HG03108 (cell line): ENCODE data around the gene LIN7B.
A peak's percentile ranks its signal among the peaks of the same experiment; 100 is the strongest.
"Not testable (repeated sequence)": the region's sequence is repeated elsewhere in the genome, so short reads cannot be mapped to it uniquely, and the experiment has no call there.

Source experiments
- ATAC-seq: cut with Tn5 transposase; IDR thresholded peaks from one replicate; pipeline ENCODE4 v1.9.1; 2021; ENCODE audit warnings: moderate library complexity; ENCODE audit not compliant: unreplicated experiment

The LIN7B gene

DNA sequence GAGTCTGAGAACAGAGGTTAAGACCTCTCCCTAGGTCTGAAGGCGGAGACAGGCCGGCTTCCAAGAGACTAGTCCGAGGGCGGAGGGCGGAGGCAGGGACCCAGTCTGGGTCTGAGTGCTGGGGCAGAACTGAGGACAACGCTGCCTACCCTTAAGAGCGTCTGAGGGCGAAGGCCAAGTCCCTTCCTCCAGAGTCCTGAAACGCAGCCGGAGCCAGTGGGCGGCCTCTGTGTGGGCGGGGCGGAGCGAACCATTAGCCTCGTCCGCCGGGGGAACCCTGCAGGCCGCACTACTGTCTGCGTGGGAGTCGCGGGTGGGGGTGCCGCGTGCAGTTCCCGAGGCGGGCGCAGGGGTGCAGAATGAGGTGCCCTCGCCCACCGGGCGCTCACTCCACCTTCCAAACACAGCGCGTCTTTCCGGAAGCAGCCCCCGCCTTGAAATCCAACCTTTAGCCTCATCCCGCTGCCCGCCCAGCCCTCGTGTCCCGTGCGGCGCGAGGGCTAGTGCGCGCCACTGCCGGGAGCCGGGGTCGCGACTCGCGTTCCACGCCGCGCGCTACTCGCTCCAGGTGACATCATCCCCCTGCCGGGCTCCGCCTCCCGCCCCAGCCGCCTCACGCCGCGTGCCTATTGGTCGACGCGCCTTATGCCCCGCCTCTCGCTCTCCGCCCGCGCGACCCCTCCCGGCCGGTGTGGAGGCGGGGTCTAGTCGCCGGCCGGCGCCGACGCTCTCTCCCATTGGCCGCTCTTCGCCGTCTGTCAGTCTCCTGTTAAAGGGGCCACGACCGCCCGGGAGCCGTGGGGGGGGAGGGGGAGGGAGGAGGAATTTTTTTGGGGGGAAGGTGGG, 4.6 kb downstream of the LIN7B start, which contains the start of gene C19orf73:
Gene C19orf73 (minus strand): TSS at position 579 of the 846 bp plus-strand sequence. CDS start 121 bp downstream, at position 458.
- ATAC-seq = peak; percentile 73

DNA sequence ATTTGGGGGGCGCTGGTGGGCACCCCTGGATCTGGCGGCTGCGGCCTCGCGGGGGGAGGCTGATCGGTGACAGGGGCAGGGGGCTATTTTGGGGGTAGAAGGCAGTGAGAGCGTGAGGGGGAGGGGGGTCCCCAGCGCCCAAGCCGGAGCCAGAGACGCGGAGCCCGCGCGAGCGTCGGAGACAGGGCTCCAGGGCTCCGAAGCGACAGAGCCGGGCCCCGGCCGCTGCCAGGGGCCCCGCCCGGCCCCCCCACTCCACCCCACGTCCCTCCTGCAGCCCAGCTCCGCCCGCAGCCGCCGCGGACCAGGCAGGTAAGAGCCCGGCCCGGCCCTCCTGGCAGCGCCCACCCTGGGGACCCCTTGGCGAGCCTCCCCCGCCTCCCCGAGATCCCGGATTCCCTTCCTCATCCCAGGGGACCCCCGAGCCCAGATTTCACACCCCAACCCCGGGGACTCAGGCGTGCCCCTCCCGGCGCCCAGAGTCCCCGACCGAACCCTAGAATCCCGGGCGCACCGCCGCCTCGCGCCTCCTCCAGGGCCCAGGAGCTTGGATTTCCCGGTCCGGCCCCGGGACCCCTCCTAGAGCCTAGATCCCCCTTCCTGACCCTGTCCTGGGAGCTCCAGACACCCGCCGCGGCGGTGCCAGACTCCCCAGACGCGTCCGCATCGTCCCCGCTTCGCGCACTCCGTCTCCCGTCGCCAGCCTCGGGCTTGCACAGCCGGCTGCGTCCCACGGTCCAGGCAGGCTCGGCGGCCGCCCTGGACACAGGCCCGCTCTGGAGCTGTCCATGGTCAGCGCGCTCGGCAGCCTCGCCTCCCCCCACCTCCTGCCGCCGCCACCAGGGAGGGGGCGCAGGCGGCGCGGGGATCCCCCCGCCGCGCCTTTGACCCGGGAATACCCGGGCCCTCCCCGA, 5.5 kb downstream of the LIN7B start, which contains the start of gene PPFIA3:
Gene PPFIA3 (plus strand): TSS at position 134 of the 914 bp plus-strand sequence. CDS start 8,330 bp downstream, outside the sequence.
- no peak for ATAC-seq

- no peak for ATAC-seq
These were observed 6.1 kb downstream of the LIN7B start for GRCh38 chr19:49120325-49120683.

DNA sequence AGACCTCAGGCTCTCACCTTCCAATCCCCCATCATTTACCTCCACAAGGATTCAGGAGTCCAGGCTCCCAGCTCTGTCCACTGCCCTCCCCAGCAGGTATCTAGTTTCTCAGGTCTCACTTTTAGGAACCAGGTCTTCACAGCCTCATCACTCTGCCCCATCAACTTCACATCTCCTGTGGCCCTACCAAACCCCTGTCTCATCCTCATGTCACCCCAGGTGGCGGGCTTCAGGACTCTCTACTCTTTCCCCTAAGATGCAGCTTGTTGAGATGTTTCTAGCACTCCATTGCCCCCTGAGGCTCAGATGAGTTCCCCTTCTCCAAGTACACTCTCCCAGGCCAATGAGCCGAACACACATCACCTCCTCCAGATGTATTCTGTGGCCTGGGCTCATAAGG, 6.7 kb downstream of the LIN7B start:
- no peak for ATAC-seq

GRCh38 chr19:49121841-49122240, 7.7 kb downstream of the LIN7B start:
- ATAC-seq = not testable (repeated sequence)

GRCh38 chr19:49123285-49123684, 9.1 kb downstream of the LIN7B start:
- ATAC-seq = not testable (repeated sequence)

DNA sequence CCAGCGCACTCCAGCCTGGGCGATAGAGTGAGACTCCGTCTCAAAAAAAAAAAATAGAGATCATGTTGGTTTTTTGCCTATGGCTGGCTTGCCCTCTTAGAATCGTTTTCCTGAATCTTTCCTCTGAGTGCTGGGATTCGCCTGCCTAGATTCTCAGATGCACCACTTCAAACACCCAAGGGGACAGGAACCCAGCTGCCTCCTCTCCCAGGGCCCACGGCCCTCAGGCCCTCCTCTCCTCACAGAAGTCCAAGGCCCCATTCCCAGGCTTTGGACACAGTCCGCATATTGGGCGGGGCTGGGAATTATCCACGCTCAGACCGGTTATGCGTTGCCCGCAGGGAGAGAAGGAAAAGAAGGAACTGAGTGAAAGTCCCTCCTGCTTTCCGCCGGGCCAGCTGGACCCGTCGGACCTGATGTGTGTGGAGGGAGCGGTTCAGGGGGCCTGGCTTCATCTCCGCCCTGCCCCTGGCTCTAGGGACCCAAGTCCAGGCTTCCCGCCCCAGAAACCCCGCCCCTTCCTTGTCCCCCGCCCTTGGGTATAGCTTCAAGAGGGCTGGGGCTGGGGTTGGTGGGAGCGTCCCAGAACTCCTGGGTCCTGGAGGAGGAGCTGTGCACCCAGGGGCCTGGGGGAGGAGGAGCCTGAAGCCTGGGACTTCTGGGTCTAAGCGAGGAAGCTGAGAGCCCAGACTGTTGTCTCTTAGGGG, 11.0 kb downstream of the LIN7B start:
- ATAC-seq = no peak

GRCh38 chr19:49126575-49126974, 12.4 kb downstream of the LIN7B start:
- ATAC-seq = no peak

GRCh38 chr19:49127225-49127624, 13.1 kb downstream of the LIN7B start:
- not testable (repeated sequence) for ATAC-seq

DNA sequence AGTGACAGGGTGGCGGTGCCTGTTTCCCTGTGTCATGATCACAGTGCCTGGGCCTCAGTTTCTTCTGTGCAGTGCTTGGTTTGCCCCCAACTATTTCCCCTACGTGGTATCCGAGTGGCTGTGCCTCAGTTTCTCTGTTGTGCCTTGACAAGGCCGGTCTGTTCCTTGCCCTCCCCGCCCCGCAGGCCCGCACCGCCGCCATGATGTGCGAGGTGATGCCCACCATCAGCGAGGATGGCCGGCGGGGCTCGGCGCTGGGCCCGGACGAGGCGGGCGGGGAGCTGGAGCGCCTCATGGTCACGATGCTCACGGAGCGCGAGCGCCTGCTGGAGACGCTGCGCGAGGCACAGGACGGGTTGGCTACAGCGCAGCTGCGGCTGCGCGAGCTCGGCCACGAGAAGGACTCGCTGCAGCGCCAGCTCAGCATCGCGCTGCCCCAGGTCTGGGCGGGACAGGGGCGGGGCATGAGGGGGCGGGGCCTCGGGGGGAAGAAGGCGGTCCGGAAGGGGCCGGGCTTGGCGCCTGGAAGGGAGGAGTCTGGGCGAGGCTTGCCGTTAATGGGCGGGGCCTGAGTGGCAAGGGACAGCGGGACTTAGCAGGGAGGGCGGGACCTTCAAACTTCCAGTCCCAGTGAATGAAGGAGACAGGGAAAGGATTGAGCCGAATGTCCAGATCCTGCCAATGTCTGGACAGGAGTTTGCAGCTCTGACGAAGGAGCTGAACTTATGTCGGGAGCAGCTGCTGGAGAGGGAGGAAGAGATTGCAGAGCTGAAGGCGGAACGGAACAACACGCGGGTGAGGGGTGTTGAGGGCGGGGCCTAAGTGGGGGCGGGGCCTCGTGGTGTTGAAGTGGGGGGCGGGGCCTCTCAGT, 13.7 kb downstream of the LIN7B start:
- peak; percentile 89 for ATAC-seq

- no peak for ATAC-seq
These were observed 14.5 kb downstream of the LIN7B start for GRCh38 chr19:49128545-49129237.

- ATAC-seq = no peak
These were observed 15.0 kb downstream of the LIN7B start for GRCh38 chr19:49129238-49129583.

DNA sequence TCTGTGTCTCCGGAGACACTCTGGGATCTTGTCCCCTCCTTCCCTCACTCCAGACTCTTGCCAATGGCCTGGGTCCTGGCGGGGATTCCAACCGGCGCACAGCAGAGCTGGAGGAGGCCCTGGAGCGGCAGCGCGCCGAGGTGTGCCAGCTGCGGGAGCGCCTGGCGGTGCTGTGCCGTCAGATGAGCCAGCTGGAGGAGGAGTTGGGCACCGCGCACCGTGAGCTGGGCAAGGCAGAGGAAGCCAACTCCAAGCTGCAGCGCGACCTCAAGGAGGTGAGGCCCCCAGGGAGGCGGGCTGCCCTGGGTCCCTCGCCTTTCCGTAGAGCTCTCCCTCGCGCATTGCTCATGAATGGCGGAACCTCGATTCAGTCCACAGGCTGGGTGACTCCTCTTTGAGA, 16.2 kb downstream of the LIN7B start:
- no peak for ATAC-seq

DNA sequence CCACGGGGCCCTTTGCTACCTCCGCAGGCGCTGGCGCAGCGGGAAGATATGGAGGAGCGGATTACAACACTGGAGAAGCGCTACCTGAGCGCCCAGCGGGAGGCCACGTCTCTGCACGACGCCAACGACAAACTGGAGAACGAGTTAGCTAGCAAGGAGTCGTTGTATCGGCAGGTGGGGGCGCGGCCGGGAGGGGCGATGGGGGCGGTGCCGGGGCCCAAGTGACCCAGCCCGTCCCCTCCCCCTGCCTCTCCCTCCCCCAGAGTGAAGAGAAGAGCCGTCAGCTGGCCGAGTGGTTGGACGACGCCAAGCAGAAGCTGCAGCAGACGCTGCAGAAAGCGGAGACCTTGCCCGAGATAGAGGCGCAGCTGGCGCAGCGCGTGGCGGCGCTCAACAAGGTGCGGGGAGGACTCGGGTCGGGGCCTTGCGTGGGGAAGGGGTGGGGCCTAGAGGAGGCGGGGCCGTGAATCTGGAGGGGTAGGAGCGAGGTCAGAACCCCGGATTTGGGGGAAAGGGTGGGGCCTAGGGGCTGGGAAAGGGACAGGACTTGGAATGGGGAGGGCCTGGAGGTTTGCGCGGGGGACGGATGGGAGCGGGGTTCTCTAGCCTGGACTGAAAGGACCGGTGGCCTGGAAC, 18.9 kb downstream of the LIN7B start:
- ATAC-seq = no peak

- no peak for ATAC-seq
These were observed 19.7 kb downstream of the LIN7B start for GRCh38 chr19:49133621-49134454.

- no peak for ATAC-seq
These were observed 21.5 kb downstream of the LIN7B start for GRCh38 chr19:49135686-49136085.

DNA sequence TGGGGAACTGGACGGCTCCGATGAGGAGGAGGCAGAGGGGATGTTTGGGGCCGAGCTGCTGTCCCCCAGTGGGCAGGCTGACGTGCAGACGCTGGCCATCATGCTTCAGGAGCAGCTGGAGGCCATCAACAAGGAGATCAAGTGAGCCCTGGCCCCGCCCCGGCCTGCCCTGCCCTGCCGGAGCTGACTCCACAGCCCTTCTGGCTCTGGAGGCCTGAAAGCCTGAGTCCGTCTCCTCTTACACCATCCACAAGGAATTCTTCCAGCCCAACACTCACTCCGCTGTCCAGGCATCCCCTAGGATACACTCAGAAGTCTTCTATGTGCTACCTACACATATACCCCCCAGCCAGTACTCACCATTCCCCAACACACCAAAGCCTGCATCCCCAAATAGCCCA, 22.6 kb downstream of the LIN7B start:
- no peak for ATAC-seq

- no peak for ATAC-seq
These were observed 26.8 kb downstream of the LIN7B start for GRCh38 chr19:49140951-49141350.
